ENCODE data around the gene INSM1. TPM values are rescaled to one million over a fixed set of nuclear protein-coding genes. Genes with fewer than 3 reads are reported as not detected.

INSM1 gene
- total and polyA plus RNA-seq, 10 of the 15 experiments (the other 5 are each of a cell fraction or from before 2014, with no cell fraction given), result 0.03 to 0.11 (median 0.04) TPM; not detected in 7

DNA sequence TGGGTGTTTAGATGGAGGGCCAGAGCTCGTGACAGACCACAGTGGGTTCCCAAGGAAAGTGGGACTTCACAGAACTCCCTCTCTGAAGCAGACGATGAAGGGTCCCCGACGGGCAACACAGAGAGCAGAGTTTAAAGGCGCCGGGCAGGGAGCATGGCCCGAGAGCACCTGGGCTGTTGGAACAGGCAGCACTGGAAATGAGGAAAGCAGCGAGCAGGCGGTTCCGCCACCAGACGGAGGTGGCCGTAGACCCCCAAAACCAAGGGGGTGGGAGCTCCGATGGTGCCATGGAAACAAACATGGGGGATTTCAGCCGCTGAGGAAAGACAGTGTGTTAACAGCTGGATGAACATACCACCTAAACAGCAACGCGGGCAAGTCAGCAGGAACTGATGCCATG is 27.5 kb upstream of the INSM1 start (continued):
- TF ChIP-seq MXI1 (IDR thresholded peaks at IDR 0.05; ENCODE audit: low read depth, low read length) (no peak), BMI1 (IDR thresholded peaks at IDR 0.05; ENCODE audit: borderline replicate concordance) (no peak), MYB (IDR thresholded peaks at IDR 0.05; ENCODE audit: borderline replicate concordance, low read depth, low read length) (no peak), YY1 (IDR thresholded peaks at IDR 0.05; ENCODE audit: low read depth, low read length) (no peak)
- TF ChIP-seq, protein P1, sequence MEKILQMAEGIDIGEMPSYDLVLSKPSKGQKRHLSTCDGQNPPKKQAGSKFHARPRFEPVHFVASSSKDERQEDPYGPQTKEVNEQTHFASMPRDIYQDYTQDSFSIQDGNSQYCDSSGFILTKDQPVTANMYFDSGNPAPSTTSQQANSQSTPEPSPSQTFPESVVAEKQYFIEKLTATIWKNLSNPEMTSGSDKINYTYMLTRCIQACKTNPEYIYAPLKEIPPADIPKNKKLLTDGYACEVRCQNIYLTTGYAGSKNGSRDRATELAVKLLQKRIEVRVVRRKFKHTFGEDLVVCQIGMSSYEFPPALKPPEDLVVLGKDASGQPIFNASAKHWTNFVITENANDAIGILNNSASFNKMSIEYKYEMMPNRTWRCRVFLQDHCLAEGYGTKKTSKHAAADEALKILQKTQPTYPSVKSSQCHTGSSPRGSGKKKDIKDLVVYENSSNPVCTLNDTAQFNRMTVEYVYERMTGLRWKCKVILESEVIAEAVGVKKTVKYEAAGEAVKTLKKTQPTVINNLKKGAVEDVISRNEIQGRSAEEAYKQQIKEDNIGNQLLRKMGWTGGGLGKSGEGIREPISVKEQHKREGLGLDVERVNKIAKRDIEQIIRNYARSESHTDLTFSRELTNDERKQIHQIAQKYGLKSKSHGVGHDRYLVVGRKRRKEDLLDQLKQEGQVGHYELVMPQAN (conservative IDR thresholded peaks at IDR 0.05), result no peak

DNA sequence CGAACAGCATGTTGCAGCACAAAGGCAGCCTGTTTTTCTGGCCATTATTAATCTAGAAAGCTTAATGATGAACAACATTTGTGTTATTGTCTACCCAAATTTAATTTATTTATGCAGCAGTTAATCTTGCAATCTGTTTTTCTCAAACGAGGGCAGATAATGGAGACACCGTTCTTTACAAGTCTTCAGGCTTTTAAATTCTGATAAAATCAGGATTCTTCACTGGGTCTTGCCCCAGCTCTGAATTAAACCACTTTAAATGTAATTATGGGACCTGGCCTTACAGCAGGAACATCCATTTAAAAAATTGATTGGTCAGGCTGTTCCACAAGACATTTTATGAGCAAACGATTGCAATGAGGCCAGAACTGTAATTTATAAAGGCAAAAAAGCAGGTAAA is 26.5 kb upstream of the INSM1 start:
- 71% methylated on average over 4 of the region's 4 CpGs for WGBS (ENCODE audit: insufficient coverage, insufficient replicate concordance, low lambda C conversion rate, missing lambda C conversion rate)
- H3K9ac ChIP-seq (ENCODE audit: control insufficient read depth, insufficient read depth, low read length), result no peak overlapping the region
- no peaks in the 10 kb centered on the region for H4K20me1 ChIP-seq (ENCODE audit: control insufficient read depth, insufficient read depth)
- in situ Hi-C loops (cut with MboI) (no loop called here), intact Hi-C loops (cut with micrococcal nuclease; ENCODE audit: unreplicated experiment) (no loop called here)
- SMC1A ChIA-PET (ENCODE audit: uncharacterized antibody, unreplicated experiment), result interaction anchor here (0.7 to 0.9 kb wide), 2 partner anchors 24 to 179 kb away, joined by 3 read pairs; no protein-coding TSS in a partner anchor
- no peak overlapping the region for H3K4me2 ChIP-seq (ENCODE audit: control insufficient read depth, insufficient read depth)
- H3K36me3 ChIP-seq (ENCODE audit: control insufficient read depth in 2 of 2, insufficient read depth in 2 of 2, low read length in 1 of 2), result no peaks in the 10 kb centered on the region
- H3K27ac ChIP-seq (ENCODE audit: control insufficient read depth, insufficient read depth), result no peak overlapping the region
- H3K79me2 ChIP-seq (ENCODE audit: control insufficient read depth, insufficient read depth, low read length), result no peaks in the 10 kb centered on the region
- no peaks in the 10 kb centered on the region; the same call in 2 of the 3 replicates for H3K9me3 ChIP-seq (replicated peaks; ENCODE audit: control insufficient read depth, insufficient read depth, low read length)
- H3K27me3 ChIP-seq (replicated peaks in 1 of 2; ENCODE audit: control insufficient read depth in 2 of 2, insufficient read depth in 2 of 2, low read length in 1 of 2), result no peaks in the 10 kb centered on the region; a peak in 1 of 4 replicates
- no TSS peak for BruUV-seq (replicated peaks)
- TF ChIP-seq EP300 (IDR thresholded peaks at IDR 0.05; ENCODE audit: borderline replicate concordance in 1 of 2, control insufficient read depth in 1 of 2, low read depth in 2 of 2, low read length in 2 of 2) (no peak), IRF4 (IDR thresholded peaks at IDR 0.05; ENCODE audit: low read depth, low read length) (no peak), JUNB (IDR thresholded peaks at IDR 0.05) (no peak)
- H3K4me3 ChIP-seq, result no peak overlapping the region
- POLR2A ChIA-PET, result no interaction called here
- FAIRE-seq, result no peak
- H2AFZ ChIP-seq (ENCODE audit: control insufficient read depth, low read depth, low read length), result no peak overlapping the region
- RAD21 ChIA-PET (ENCODE audit: unreplicated experiment), result no interaction called here
- H3K4me1 ChIP-seq (ENCODE audit: control insufficient read depth, insufficient read depth, low read length), result no peaks in the 10 kb centered on the region
- DNase-seq (ENCODE audit: low read depth, low spot score), result no peak
- ATAC-seq, result no peak
- CTCF ChIA-PET, result interaction anchor here (0.6 to 1.2 kb wide), 2 partner anchors 17 to 19 kb away, joined by 3 read pairs; no protein-coding TSS in a partner anchor

Data from GM12878 (cell line).